HFFc6 (cell line): ENCODE results near the gene USP10. TPM values are rescaled to one million over a fixed set of nuclear protein-coding genes. Genes with fewer than 3 reads are reported as not detected.

Experiments
- DNase-seq: peaks from one replicate; pipeline ENCODE4 v3.0.0-alpha.2; 2018
- H3K27ac Mint-ChIP-seq: 2 replicates; pipeline ENCODE4 v1.8.0; 2020; ENCODE audit warnings: mild to moderate bottlenecking, mixed read lengths
- H3K27me3 Mint-ChIP-seq: 2 replicates; pipeline ENCODE4 v1.8.0; 2021; ENCODE audit warnings: mild to moderate bottlenecking, moderate library complexity, mixed read lengths; ENCODE audit not compliant: insufficient read depth
- H3K36me3 Mint-ChIP-seq: 2 replicates; pipeline ENCODE4 v1.8.0; 2021; ENCODE audit warnings: low read depth, mixed read lengths
- H3K4me1 Mint-ChIP-seq: 2 replicates; pipeline ENCODE4 v1.8.0; 2020; ENCODE audit warnings: low read depth, mixed read lengths
- H3K4me3 Mint-ChIP-seq: 2 replicates; pipeline ENCODE4 v1.8.0; 2020; ENCODE audit warnings: mild to moderate bottlenecking, moderate library complexity, mixed read lengths
- H3K9me3 Mint-ChIP-seq: 2 replicates; pipeline ENCODE4 v1.8.0; 2020; ENCODE audit warnings: mild to moderate bottlenecking, mixed read lengths
- total RNA-seq, 6 experiments: library from RNA; stranded (reverse); fragmentation: NEBNext Ultra II Directional; extraction: Animal tissue kit (Norgen Biotek cat#: 25700); gene quantifications; 2 replicates in 1 of 6; 3 replicates in 5 of 6; pipeline ENCODE4 v1.2.3, GENCODE V29; 2021
- TF ChIP-seq, protein P1 (sequence below): fragments of 200-600 bp; sonication (generic); IDR thresholded peaks from 2 replicates; pipeline ENCODE4 v1.5.0; 2021; ENCODE audit warnings: antibody characterized with exemption, mild to moderate bottlenecking

The USP10 gene
- total RNA-seq, 6 experiments from 2014 or later: 83.2 to 106 (median 92.3) TPM

DNA sequence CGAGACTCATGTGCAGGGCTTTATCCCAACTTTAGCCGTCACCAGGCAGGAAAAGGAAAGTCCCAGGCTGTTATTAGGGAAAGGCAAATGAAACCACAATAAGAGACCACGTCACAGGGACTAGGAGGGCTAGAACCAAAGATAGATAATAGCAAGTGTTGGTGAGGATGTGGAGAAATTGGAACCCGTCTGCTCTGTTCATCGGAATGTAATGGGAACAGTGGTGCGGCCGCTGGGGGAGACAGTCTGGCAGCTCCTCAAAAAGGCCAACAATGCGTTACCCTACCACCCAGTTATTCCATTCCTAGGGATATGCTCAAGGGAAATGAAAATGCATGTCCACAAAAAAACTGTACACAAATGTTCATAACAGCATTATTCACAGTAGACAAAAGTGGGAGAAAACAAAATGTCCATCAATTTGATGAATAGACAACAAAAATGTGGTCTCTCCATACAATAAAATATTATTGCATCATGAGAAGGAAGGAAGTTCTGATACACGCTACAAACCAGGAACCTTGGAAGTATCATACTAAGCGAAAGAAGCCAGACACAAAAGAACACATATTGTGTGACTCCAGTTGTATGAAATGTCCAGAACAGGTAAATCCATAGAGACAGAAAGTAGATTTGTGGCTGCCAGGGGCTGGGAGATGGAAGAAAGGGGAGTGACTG, 19.5 kb upstream of the USP10 start:
- Mint-ChIP-seq H3K4me1 (no peaks in the 10 kb centered on the region), H3K27me3 (no peaks in the 10 kb centered on the region; the same call in 1 of the 2 replicates), H3K4me3 (no peak overlapping the region), H3K9me3 (no peaks in the 10 kb centered on the region), H3K36me3 (no peaks in the 10 kb centered on the region), H3K27ac (no peak overlapping the region)
- TF ChIP-seq, protein P1, sequence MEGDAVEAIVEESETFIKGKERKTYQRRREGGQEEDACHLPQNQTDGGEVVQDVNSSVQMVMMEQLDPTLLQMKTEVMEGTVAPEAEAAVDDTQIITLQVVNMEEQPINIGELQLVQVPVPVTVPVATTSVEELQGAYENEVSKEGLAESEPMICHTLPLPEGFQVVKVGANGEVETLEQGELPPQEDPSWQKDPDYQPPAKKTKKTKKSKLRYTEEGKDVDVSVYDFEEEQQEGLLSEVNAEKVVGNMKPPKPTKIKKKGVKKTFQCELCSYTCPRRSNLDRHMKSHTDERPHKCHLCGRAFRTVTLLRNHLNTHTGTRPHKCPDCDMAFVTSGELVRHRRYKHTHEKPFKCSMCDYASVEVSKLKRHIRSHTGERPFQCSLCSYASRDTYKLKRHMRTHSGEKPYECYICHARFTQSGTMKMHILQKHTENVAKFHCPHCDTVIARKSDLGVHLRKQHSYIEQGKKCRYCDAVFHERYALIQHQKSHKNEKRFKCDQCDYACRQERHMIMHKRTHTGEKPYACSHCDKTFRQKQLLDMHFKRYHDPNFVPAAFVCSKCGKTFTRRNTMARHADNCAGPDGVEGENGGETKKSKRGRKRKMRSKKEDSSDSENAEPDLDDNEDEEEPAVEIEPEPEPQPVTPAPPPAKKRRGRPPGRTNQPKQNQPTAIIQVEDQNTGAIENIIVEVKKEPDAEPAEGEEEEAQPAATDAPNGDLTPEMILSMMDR: no peak
- DNase-seq: no peak

DNA sequence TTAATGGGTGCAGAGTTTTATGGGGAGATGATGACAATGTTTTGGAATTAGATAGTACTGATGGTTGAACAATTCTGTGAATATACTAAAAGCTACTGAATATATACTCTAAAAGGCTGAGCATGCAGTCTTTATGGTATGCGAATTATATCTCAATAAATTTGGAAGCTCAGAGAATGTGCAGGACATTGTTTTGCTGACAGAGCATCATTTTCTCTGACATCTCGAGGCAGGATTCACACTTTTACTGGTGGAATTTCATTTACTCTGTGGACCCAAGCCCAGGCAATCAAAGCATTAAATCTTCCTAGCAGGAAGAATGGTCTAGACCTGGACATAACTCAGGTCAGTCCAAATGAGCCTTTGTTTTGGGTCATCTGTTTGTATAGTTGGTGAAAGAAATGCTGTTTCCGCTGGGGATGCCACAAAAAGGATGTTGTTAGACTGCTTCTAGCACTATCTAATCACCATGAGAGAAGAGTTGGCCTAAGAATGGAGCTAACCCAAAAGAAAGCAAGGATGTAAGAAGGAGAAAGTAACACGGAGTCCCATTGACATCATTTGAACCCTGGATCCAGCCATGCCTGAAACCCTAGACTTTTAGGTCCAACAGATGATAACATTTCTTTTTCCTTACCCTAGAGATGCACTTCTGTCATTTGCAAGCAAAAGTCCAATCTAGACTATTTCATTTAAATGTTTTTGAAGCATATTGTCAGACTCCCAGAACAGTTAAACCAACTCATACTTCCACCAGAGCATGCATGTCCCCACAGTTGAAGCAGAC, 18.8 kb upstream of the USP10 start:
- no peak overlapping the region for H3K27ac Mint-ChIP-seq
- no peak for DNase-seq
- no peaks in the 10 kb centered on the region for H3K9me3 Mint-ChIP-seq
- H3K36me3 Mint-ChIP-seq: no peaks in the 10 kb centered on the region
- H3K4me1 Mint-ChIP-seq: no peaks in the 10 kb centered on the region
- TF ChIP-seq, protein P1: no peak
- no peaks in the 10 kb centered on the region; the same call in 1 of the 2 replicates for H3K27me3 Mint-ChIP-seq
- no peak overlapping the region for H3K4me3 Mint-ChIP-seq

DNA sequence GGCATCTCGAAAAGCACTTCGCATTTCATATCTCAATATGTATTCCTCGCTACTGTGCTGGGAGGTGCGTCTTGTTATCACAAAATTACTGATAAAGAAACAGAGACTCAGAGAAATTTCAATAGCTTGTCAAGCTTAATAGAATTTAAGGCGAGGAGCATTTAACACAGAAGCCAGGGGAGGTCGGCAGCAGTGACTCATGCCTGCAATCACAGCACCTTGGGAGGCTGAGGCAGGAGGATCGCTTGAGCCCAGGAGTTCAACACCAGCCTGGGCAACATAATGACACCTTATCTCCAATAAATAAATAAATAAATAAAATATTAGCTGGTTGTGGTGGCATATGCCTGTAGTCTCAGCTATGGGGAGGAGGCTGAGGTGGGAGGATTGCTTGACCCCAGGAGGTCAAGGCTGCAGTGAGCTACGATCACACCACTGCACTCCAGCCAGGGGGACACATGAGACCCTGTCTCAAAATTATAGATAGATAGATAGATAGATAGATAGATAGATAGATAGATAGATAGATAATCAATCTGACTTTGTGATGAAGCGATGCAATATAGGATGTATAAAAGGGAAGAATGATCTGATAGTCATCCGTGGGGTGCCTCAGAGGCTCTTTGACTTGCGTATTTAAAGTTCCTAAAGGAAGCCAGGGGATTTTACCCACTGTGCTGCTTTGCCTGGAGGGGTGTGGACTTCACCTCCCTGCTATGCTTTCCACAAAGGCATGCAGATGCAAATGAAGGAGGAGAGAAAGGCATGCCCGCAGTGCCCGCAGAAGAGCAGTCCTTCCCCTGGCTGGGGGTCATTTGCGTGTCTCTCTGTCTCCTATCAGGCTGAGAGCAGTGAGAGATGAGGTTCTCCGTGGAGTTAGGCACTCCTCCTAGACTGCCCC, 15.9 kb upstream of the USP10 start:
- Mint-ChIP-seq H3K9me3 (peaks cover 2% of the 10 kb centered on the region; the same call in 1 of the 2 replicates), H3K4me3 (no peak overlapping the region), H3K36me3 (peaks cover 2% of the 10 kb centered on the region), H3K4me1 (peaks cover 25% of the 10 kb centered on the region), H3K27ac (no peak overlapping the region), H3K27me3 (peaks cover 2% of the 10 kb centered on the region)
- TF ChIP-seq, protein P1: no peak
- DNase-seq: no peak

DNA sequence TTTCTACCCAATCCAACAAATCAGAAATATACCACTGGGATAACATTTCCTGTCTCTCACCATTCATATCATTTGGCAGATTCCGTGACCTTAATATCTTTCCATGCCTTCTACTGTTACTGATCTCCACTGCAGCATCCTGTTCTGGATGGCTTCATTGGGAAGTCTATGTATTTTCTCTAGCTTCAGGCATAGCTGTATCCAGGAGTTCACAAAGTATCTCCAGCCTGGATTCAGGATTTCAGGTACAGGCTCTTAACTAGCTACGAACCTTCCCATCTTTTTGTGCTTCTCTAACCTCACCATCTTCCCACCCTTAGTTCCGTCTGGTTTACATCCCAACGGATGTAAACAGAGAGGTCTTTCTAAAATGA, 15.2 kb upstream of the USP10 start:
- Mint-ChIP-seq H3K4me1 (peaks cover 31% of the 10 kb centered on the region), H3K9me3 (peaks cover 4% of the 10 kb centered on the region; the same call in 1 of the 2 replicates), H3K27me3 (peaks cover 2% of the 10 kb centered on the region), H3K36me3 (peaks cover 4% of the 10 kb centered on the region), H3K27ac (no peak overlapping the region), H3K4me3 (no peak overlapping the region)
- no peak for DNase-seq
- TF ChIP-seq, protein P1: no peak

DNA sequence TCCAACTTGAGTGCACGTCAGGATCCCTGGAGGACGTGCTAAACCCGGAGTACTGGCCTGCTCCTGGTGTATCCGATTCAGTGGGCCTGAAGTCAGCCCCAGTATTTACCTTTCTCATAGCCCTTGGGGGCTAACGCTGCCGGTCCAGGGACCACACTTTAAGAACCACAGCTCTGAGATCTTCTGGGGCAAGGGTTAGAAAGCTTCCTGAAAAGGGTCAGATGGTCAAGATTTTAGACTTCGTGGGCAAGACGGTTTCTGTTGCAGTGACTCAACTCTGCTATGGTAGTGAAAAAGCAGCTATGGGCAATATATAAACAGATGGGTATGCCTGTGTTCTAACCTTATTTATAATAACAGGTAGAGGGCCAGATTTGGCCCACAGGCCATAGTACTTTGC, 14.6 kb upstream of the USP10 start:
- Mint-ChIP-seq H3K4me1 (peaks cover 38% of the 10 kb centered on the region), H3K27ac (no peak overlapping the region), H3K27me3 (peaks cover 2% of the 10 kb centered on the region), H3K36me3 (peaks cover 4% of the 10 kb centered on the region), H3K4me3 (no peak overlapping the region), H3K9me3 (peaks cover 4% of the 10 kb centered on the region; the same call in 1 of the 2 replicates)
- DNase-seq: no peak
- TF ChIP-seq, protein P1: no peak
